NCI-H524 treated with DMSO at 0.1 percent for 48 hours (cell line): Measurements from ENCODE around the gene VCX3A.
A peak's percentile ranks its signal among the peaks of the same experiment; 100 is the strongest.
"Not testable (repeated sequence)": the region's sequence is repeated elsewhere in the genome, so short reads cannot be mapped to it uniquely, and the experiment has no call there.

Experiments used
- DNase-seq: peaks from one replicate; lab custom pipeline; 2025; lab: John Stamatoyannopoulos, UW

Gene VCX3A

GRCh38 chrX:6535018-6535417 lies at the start of gene VCX3A:
Gene VCX3A, minus strand, starts transcription at chrX:6535118. Its CDS starts 621 bp downstream, at chrX:6534497.
- not testable (repeated sequence) for DNase-seq

GRCh38 chrX:6574762-6575161 lies 39.8 kb upstream of the VCX3A start:
- DNase-seq = no peak

- no peak for DNase-seq
Observed at GRCh38 chrX:6568031-6568430, 33.1 kb upstream of the VCX3A start.

- peak; percentile 81 for DNase-seq
Observed at GRCh38 chrX:6558979-6559378, 24.1 kb upstream of the VCX3A start.

- no peak for DNase-seq
Observed at GRCh38 chrX:6557690-6558089, 22.8 kb upstream of the VCX3A start.

GRCh38 chrX:6550999-6551398 lies 16.1 kb upstream of the VCX3A start:
- no peak for DNase-seq

- DNase-seq = no peak
Observed at GRCh38 chrX:6545712-6546111, 10.8 kb upstream of the VCX3A start.

- DNase-seq = no peak
Observed at GRCh38 chrX:6526564-6527136, 8.3 kb downstream of the VCX3A start.

- DNase-seq = no peak
Observed at GRCh38 chrX:6517376-6517775, 17.5 kb downstream of the VCX3A start.

- DNase-seq = no peak
Observed at GRCh38 chrX:6506444-6506843, 28.5 kb downstream of the VCX3A start.

- no peak for DNase-seq
Observed at GRCh38 chrX:6505960-6506359, 29.0 kb downstream of the VCX3A start.

GRCh38 chrX:6500719-6501118 lies 34.2 kb downstream of the VCX3A start:
- DNase-seq = no peak

GRCh38 chrX:6498324-6498723 lies 36.6 kb downstream of the VCX3A start:
- no peak for DNase-seq
